RWPE1 (cell line): ENCODE measurements around the gene PHF24.
"Not testable (repeated sequence)": the region's sequence is repeated elsewhere in the genome, so short reads cannot be mapped to it uniquely, and the experiment has no call there.

Source experiments
- CTCF ChIA-PET: fragments of 350-600 bp; sonication (Branson Sonifier 250); formaldehyde crosslinking; extraction: SDS; loops from one replicate; lab custom pipeline; 2021; lab: Yijun Ruan, JAX
- POLR2A ChIA-PET: fragments of 400-600 bp; formaldehyde crosslinking; extraction: SDS; loops from one replicate; lab custom pipeline; 2020; ENCODE audit warnings: antibody characterized with exemption; ENCODE audit not compliant: low non-redundant PET; lab: Yijun Ruan, JAX
- DNase-seq: peaks from one replicate; pipeline ENCODE4 v3.0.0; 2012; ENCODE audit warnings: low spot score
- H3K27ac ChIP-seq: fragments of 450-650 bp; 2 replicates; pipeline ENCODE4 v1.5.1; 2017
- TF ChIP-seq, protein P1 (sequence below): fragments of 450-650 bp; conservative IDR thresholded peaks from 2 replicates; pipeline ENCODE4 v1.5.1; 2017; ENCODE audit warnings: low read depth, mild to moderate bottlenecking

Gene PHF24

DNA sequence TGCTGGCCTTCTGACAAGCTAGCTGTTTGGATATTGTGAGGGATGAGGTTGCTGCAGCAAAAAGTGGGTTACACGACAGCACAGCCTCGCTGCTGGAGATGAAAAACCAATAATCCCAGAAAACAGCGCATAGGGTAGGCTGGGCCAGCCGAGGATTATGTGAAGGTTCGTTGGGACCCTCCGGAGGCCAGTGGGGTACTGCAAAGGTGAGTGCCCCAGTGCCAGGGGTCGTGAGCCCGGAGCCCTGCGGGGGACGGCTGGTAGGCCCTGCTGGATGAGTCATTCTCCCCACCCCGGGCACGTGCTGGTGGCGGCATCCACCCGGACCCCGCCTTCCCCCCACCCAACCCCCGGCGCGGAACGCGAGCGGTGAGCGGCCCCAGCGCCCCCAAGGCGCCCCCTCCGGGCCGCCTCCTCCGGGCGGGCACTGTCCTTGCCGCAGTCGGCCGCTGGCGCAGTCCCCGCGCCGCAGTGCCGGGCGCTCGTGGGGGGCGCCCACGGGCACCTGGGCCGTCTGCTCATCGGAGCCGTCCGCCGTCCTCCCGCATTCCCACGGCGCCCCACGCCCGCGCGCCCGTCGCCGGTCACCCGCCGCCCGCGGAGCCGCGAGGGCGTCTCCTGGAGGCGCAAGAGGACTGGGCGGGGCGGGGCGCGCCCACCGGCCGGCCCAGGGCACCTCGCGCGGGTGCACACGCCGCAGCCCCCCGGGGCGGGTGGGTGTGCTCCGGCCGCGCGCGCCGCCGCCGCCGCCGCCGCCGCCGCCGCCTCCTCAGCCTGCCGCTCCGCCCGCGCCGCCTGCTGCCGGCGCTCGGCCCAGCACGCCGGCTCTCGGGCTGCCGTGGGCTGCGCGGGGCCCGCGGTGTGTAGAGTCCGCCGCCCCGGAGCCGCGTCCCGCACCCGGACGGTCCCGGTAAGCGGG, at the start of gene PHF24:
TSS of gene PHF24 (plus strand) at position 794 of the 919 bp plus-strand sequence. CDS start 13,014 bp downstream, outside the sequence.
- TF ChIP-seq, protein P1, sequence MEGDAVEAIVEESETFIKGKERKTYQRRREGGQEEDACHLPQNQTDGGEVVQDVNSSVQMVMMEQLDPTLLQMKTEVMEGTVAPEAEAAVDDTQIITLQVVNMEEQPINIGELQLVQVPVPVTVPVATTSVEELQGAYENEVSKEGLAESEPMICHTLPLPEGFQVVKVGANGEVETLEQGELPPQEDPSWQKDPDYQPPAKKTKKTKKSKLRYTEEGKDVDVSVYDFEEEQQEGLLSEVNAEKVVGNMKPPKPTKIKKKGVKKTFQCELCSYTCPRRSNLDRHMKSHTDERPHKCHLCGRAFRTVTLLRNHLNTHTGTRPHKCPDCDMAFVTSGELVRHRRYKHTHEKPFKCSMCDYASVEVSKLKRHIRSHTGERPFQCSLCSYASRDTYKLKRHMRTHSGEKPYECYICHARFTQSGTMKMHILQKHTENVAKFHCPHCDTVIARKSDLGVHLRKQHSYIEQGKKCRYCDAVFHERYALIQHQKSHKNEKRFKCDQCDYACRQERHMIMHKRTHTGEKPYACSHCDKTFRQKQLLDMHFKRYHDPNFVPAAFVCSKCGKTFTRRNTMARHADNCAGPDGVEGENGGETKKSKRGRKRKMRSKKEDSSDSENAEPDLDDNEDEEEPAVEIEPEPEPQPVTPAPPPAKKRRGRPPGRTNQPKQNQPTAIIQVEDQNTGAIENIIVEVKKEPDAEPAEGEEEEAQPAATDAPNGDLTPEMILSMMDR = peak; percentile 64
- ChIA-PET POLR2A (no interaction called here), CTCF (no interaction called here)
- no peak within 1 kb of the TSS for H3K27ac ChIP-seq
- DNase-seq = peak; percentile 11

DNA sequence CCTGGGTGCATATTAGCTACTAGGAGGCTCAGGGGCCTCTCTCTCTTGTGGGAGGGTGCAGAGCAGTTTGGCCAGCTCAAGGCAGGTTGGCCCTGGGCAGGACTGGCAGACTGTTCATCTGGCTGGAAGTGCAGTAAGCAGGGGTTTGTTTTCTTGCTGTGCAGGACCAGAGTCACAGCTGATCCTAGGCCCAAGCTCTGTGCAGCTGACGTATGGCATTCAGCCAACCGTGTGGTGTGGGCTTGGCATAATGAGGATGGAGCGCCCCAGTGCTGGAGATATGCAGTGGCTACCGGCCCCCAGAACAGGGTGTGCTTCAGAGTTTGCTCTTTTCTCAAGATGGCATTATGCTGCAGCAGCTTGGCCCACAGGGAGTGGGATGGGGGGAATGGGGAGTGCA, 31.0 kb upstream of the PHF24 start:
- TF ChIP-seq, protein P1 = no peak
- no peak for DNase-seq
- POLR2A ChIA-PET = no interaction called here
- no peak overlapping the region for H3K27ac ChIP-seq
- CTCF ChIA-PET = interaction anchor here (0.6 kb wide), 2 partner anchors 969 to 1060 kb away, joined by 4 to 5 read pairs; no protein-coding TSS in a partner anchor

DNA sequence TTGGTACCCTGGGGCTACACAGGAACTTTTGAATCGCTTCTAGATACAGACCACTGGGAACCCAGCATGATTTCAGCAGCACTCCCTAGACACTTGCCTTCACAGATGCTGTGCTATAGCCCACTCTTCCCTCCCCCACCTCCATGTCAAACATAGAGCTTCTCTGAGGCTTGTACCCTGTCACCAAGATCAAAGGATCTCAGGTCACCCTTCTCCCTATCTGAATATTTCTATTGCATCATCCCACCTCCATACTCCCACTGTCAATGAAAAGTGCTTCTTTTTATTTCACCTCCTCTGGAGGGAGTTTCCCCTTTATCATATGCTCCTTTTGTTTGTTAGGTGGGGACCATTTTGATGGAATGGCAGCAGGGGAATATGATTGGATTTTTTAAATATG, 29.2 kb upstream of the PHF24 start:
- DNase-seq = no peak
- H3K27ac ChIP-seq = no peak overlapping the region
- POLR2A ChIA-PET = no interaction called here
- CTCF ChIA-PET = interaction anchor here (0.6 to 1.5 kb wide), 2 partner anchors 30 to 462 kb away, joined by 3 read pairs; no protein-coding TSS in a partner anchor
- TF ChIP-seq, protein P1 = no peak

DNA sequence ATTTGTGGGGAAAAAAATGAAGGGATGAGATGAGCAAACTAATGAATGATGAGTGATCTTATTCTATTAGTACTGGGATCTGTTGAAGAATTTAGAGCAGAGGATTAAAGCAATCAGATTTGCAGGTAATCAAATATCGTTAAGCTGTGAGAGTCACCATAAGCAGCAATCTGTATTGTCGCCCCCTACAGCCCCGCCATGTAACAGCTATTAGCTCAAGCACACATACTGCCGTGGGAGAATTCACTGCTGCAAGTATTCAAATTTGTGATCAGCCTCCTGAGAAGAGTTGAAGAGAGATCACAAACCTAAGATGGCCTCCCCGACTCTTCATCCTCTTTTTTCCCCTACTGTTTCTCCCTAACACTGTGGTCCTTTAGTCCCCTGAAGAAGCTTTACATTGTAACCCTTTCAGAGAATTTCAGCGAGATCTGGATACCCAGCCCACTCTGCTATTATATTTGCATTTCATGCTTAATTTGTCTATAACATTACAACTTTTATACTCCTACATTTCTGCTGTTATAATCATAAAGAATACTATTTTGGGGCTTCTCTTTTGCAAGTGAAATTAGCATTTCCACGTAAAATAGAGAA, 28.5 kb upstream of the PHF24 start:
- DNase-seq = peak; percentile 25
- TF ChIP-seq, protein P1 = peak; percentile 71
- POLR2A ChIA-PET = no interaction called here
- H3K27ac ChIP-seq = no peak overlapping the region
- CTCF ChIA-PET = interaction anchor here (1.5 kb wide), 1 partner anchor 31 kb away, joined by 3 read pairs; no protein-coding TSS in a partner anchor

DNA sequence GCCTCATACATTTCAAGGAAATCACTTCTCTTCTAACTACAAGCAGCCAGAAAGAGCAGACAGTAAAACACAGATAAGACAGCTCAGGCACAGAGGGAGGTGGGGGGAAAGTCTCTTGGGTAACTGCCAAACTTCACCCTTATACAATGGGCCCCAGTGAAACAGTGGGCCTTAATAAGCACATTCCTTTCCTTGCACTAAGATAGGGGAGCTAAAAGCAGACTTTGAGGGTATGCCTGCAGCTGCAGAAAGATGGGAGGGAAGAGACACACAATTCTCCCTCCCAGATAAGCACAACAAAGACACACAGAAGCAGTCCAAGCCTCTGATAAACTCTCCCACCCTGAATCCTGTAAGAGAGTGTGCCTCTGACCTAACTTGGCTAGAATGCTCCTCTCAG, 18.1 kb upstream of the PHF24 start:
- POLR2A ChIA-PET, H3K27ac ChIP-seq, DNase-seq: not testable (repeated sequence)
- CTCF ChIA-PET = interaction anchor here (1.1 kb wide), 1 partner anchor 41 kb away, joined by 3 read pairs; no protein-coding TSS in a partner anchor

DNA sequence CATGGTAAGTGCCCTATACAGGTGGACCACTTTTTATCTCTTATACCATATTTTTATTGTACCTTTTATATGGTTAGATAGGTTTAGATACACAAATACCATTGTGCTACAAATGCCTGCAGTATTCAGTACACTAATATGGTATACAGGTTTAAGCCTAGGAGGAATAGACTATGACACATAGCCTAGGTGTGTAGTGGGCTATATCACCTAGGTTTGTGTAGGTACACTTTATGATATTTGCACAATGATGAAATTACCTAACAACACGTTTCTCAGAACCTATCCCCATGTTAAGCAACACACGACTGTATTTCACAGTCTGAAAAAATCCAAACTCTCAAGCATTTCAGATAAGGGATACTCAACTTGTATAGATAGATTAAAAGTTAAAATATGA, 9.6 kb upstream of the PHF24 start:
- no peak overlapping the region for H3K27ac ChIP-seq
- CTCF ChIA-PET = interaction anchor here (0.6 kb wide), 1 partner anchor 203 kb away, joined by 3 read pairs; no protein-coding TSS in a partner anchor
- DNase-seq = no peak
- POLR2A ChIA-PET = no interaction called here
- TF ChIP-seq, protein P1 = no peak
